Germinal center (tissue), 1 donor: ENCODE data around the gene UGT1A7.
"Not testable (repeated sequence)": the region's sequence is repeated elsewhere in the genome, so short reads cannot be mapped to it uniquely, and the experiment has no call there.

Experiments
- DNase-seq: peaks from one replicate; pipeline ENCODE4 v3.0.0; 2012; ENCODE audit warnings: mixed read lengths, low spot score

UGT1A7 gene

GRCh38 chr2:233712611-233713261 is 31.0 kb downstream of the UGT1A7 start, which contains the start of gene UGT1A5:
Gene UGT1A5 (plus strand): TSS chr2:233712907. CDS start chr2:233712992, 85 bp downstream.
- DNase-seq, result no peak

DNA sequence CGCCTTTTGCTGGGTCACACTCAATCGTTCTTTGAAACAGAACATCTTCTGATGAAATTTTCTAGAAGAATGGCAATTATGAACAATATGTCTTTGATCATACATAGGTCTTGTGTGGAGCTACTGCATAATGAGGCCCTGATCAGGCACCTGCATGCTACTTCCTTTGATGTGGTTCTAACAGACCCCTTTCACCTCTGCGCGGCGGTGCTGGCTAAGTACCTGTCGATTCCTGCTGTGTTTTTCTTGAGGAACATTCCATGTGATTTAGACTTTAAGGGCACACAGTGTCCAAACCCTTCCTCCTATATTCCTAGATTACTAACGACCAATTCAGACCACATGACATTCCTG is 31.5 kb downstream of the UGT1A7 start:
- no peak for DNase-seq

DNA sequence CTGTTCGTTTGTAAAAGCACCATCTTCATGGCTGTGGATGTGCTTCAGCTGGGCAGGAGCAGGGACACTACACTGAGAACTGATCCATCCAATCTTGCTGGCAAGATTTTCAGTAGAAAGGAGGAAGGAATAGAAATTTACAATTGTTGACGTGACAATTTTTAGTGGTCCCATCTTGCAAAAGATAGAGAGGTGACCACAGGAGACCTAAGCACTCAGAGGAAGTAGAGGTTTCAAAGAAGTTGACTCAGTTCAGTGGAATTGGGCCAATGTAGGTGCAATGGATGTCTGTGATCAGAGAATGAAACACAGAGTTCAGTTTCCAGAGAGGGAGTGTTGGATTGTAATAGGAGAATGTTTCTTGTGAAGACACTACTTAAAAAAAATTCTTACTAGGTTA is 32.4 kb downstream of the UGT1A7 start:
- no peak for DNase-seq

DNA sequence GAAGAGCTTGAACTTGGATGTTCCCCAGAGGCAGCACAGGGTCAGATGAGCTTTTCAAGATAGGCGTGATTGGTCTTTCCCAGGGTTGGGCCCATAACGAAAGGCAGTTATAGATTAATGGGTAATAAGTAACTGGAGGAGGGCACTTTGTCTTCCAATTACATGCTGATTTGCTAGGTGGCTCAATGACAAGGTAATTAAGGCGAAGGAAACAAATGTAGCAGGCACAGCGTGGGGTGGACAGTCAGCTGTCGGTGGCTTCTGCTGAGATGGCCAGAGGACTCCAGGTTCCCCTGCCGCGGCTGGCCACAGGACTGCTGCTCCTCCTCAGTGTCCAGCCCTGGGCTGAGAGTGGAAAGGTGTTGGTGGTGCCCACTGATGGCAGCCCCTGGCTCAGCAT is 36.9 kb downstream of the UGT1A7 start, which contains the start of gene UGT1A4:
UGT1A4 (plus strand) TSS at position 185 of the 400 bp plus-strand sequence; CDS start at position 270, 85 bp downstream.
- no peak for DNase-seq

GRCh38 chr2:233728723-233729301 is 47.1 kb downstream of the UGT1A7 start, which contains the start of gene UGT1A3:
Gene UGT1A3 (plus strand): TSS chr2:233729042. CDS start chr2:233729127, 85 bp downstream.
- no peak for DNase-seq

- not testable (repeated sequence) for DNase-seq
These were observed 55.4 kb downstream of the UGT1A7 start for GRCh38 chr2:233736868-233737653.

DNA sequence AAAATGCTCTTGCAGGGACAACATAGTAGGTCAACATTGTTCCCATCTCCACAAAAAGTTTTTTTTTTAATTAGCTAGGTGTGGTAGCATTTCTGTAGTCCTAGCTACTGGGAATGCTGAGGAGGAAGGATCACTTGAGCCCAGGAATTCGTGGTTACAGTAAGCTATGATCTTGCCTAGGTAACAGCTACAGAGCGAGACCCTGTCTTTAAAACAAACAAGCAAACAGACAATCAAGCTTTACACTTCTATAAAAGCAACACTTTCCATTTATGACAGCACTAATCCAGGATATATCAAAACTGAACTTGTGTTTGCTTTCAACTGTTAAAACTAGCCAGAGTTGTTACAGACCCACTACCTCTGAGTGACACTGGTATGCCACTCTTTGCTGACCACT is 59.2 kb downstream of the UGT1A7 start:
- no peak for DNase-seq

GRCh38 chr2:233743464-233744259 is 62.0 kb downstream of the UGT1A7 start:
- DNase-seq, result no peak

GRCh38 chr2:233745073-233745755 is 63.5 kb downstream of the UGT1A7 start:
- DNase-seq, result no peak

DNA sequence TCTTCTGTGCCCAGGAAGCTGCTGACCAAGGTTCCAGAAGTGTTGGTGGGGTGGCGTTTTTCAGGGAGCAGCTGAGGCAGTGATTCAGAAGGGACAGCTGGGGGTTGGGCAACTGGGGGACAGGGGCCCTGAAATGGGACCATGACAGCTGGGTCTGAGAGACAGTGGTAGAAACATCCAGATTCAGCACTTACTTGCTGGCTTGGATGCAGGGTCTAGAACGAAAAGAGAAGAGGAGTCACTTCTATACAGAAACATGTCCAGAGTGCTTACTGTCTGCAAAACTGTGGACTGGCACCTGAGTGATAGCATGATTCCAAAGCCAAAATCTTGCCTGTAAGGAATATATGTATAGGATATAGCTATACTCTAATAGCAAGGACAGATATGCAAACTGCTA is 64.1 kb downstream of the UGT1A7 start:
- not testable (repeated sequence) for DNase-seq

DNA sequence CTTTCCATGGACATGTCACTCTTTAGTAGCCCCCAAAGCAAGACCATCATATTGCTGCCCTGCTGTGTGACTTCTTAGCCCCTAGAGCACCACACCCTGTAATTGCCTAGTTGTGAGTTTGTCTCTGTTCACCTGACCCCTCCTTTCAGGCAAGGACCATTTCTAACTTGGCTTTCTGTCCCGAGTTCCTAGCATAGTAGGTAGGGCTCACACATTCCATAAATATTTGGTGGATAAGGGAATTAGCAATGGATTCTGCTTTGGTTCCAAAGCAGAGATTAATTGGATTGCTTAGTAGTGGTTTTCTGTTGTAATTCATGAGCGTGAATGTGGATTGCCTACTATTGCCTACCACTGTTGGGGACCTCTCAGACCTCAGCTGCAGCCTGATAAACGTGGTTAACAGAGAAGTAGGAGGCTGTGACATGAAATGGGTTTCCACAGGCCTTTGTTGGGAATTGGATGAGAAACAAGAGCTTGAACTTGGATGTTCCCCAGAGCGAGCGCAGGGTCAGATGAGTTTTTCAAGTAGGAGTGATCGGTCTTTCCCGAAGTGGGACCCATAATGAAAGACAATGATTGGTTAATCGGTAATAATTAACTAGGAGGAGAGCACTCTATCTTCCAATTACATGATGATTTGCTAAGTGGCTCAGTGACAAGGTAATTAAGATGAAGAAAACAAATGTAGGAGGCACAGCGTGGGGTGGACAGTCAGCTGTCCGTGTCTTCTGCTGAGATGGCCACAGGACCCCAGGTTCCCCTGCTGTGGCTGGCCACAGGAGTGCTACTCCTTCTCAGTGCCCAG is 65.0 kb downstream of the UGT1A7 start:
- DNase-seq, result no peak

DNA sequence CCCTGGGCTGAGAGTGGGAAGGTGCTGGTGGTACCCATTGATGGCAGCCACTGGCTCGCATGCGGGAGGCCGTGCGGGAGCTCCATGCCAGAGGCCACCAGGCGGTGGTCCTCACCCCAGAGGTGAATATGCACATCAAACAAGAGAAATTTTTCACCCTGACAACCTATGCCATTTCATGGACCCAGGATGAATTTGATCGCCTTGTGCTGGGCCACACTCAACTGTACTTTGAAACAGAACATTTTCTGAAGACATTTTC is 65.5 kb downstream of the UGT1A7 start:
- no peak for DNase-seq

GRCh38 chr2:233750689-233751088 is 69.0 kb downstream of the UGT1A7 start:
- DNase-seq, result not testable (repeated sequence)

DNA sequence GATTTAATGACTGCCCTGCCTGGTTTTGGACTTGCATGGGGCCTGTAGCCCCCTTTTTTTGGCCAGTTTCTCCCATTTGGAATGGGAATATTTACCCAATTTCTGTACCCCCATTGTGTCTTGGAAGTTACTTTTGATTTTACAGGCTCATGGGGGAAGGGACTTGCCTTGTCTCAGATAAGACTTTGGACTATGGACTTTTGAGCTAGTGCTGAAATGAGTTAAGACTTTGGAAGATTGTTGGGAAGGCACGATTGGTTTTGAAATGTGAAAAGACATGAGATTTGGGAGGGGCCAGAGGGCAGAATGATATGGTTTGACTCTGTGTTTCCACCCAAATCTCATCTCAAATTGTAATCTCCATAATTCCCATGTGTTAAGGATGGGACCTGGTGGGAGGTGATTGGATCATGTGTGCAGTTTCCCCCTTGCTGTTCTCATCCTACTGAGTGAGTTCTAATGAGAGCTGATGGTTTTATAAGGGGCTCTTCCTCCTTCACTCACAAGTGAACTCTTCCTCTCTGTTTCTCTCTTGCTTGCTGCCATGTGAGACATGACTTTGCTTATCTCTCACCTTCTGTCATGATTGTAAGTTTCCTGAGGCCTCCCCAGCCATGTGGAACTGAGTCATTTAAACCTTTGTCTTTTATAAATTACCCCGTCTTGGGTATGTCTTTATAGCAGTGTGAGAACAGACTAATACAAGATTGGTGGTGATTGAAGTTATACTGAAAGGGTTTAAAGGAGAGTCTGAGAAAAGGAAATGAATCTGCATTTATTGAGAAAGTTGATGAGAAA is 69.7 kb downstream of the UGT1A7 start:
- not testable (repeated sequence) for DNase-seq

DNA sequence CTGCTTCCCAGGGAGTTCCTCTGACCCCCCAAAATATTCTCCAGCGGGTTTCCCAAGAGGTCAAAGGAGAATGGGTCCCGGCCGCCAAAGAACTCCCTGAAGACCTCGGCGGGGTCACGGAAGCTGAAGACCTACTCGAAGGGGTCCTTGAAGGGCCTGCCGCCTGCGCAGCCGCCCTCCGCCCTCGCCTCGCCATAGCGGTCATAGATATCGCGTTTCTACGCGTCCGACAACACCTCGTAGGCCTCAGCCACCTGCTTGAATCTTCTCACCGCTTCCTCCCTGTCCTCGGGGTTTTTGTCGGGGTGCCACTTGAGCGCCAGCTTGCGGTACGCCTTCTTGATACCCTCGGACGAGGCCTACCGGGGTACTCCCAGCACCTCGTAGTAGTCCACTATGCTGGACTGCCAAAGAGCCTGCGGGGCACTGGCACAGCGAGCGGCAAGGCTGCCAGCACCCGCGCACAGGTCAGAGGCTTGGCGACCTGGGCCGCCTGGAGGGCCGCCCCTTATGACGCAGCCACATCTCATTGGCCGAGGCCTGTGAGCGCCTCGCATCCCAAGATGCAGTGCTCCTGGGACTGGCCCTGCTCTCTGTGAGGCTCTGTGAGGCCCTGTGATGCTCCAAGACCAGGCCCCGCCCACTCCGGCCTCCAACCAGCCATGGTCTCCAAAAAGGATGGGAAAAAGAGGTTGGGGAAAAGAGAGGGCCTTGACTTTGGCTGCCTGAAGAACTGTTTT is 73.3 kb downstream of the UGT1A7 start:
- no peak for DNase-seq

- DNase-seq, result no peak
These were observed 74.9 kb downstream of the UGT1A7 start for GRCh38 chr2:233756429-233757081.

DNA sequence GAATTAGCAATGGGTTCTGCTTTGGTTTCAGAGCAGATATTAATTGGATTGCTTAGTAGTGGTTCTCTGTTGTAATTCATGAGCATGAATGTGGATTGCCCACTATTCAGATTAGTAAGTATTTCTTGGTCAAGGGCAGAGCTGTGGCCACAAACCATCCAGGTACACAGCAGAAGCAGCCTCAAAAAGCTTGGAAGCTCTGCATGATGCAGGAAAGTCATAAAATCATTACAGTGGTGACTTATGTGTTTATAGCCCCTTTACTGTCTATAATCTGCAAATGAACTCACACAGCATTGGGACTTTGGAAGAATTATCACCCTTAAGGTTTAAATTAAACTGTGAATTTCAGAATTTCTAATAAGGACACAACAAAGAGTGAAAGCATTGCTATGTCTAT is 76.4 kb downstream of the UGT1A7 start:
- DNase-seq, result no peak

DNA sequence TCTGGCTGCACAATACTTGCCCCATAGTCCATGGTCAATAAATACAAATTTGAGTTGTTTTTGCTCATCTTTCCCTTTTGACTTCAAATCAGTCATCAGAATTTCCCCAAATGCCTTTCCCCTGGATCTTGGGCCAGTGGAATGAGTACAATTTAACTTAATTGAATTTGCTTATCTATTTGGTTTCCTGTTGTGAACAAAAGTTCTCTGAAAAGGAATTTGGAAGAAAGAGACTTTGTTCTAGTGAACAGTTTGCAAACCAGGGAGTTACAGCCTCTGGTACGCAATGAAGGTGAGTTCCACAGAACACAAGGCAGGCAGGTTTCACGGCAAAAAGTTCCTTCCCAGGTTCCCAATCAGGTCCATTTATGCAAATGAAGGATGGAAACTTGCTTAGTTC is 77.1 kb downstream of the UGT1A7 start:
- DNase-seq, result no peak

- DNase-seq, result no peak
These were observed 78.3 kb downstream of the UGT1A7 start, which contains the start of gene UGT1A1 for GRCh38 chr2:233760043-233760442. Gene UGT1A1 (plus strand): TSS chr2:233760270. CDS start chr2:233760288, 18 bp downstream.
